ENCODE results near the gene CTCF. TPM values are rescaled to one million over a fixed set of nuclear protein-coding genes. Genes with fewer than 3 reads are reported as not detected.

Gene CTCF
- total RNA-seq, 2 donors from 2014 or later, result 24.5 to 31.6 TPM

- no peaks in the 10 kb centered on the region for H3K27me3 ChIP-seq
- peak overlapping the region; percentile 82 to 88 for H3K4me3 ChIP-seq
- no peaks in the 10 kb centered on the region for H3K36me3 ChIP-seq
- H3K27ac ChIP-seq, result peak overlapping the region; percentile 95 to 97
- no peak for TF ChIP-seq CTCF (IDR thresholded peaks at IDR 0.05)
- H3K4me1 ChIP-seq, result peaks cover 0 to 32% of the 10 kb centered on the region in 2 donors
- H3K9me3 ChIP-seq, result no peaks in the 10 kb centered on the region
- DNase-seq (ENCODE audit: low spot score), result no peak
Measured at GRCh38 chr16:67661101-67661761, 98.9 kb downstream of the CTCF start.

DNA sequence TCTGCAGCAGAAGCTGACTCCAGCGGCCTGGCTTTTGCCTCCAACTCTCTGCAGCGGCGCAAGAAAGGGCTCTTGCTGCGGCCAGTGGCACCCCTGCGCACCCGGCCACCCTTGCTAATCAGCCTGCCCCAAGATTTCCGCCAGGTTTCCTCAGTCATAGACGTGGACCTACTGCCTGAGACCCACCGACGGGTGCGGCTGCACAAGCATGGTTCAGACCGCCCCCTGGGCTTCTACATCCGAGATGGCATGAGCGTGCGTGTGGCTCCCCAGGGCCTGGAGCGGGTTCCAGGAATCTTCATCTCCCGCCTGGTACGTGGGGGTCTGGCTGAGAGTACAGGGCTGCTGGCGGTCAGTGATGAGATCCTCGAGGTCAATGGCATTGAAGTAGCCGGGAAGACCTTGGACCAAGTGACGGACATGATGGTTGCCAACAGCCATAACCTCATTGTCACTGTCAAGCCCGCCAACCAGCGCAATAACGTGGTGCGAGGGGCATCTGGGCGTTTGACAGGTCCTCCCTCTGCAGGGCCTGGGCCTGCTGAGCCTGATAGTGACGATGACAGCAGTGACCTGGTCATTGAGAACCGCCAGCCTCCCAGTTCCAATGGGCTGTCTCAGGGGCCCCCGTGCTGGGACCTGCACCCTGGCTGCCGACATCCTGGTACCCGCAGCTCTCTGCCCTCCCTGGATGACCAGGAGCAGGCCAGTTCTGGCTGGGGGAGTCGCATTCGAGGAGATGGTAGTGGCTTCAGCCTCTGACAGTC, 99.7 kb downstream of the CTCF start:
- Histone ChIP-seq H3K9me3 (no peaks in the 10 kb centered on the region), H3K27ac (no peak overlapping the region), H3K27me3 (no peaks in the 10 kb centered on the region), H3K4me1 (peaks cover 0 to 36% of the 10 kb centered on the region in 2 donors), H3K36me3 (no peaks in the 10 kb centered on the region), H3K4me3 (no peak overlapping the region)
- DNase-seq (ENCODE audit: low spot score), result no peak
- TF ChIP-seq CTCF (IDR thresholded peaks at IDR 0.05), result no peak

DNA sequence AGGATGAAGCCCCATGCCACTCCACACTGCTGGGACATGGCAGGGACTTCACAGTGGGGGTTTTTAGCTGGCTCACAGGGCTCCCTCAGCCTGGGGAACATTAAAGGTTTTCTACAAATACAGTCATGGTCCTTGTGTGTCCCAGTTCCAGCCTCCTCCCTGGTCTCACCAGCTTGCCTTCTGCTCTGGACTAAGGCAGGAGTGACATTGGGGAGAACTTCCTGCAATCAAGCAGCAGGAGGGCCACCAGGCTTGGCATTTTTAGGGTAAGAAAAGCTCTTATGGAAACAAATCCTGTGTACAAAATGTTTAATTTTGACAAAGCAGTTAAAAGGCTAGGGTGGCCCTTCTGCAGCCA, 100.3 kb downstream of the CTCF start:
- no peak overlapping the region for H3K4me3 ChIP-seq
- H3K27ac ChIP-seq, result no peak overlapping the region
- H3K27me3 ChIP-seq, result no peaks in the 10 kb centered on the region
- TF ChIP-seq CTCF (IDR thresholded peaks at IDR 0.05), result no peak
- H3K36me3 ChIP-seq, result no peaks in the 10 kb centered on the region
- H3K9me3 ChIP-seq, result no peaks in the 10 kb centered on the region
- DNase-seq (ENCODE audit: low spot score), result no peak
- peaks cover 0 to 42% of the 10 kb centered on the region in 2 donors for H3K4me1 ChIP-seq

GRCh38 chr16:67663151-67663876, 101.0 kb downstream of the CTCF start:
- H3K4me3 ChIP-seq, result no peak overlapping the region
- no peak overlapping the region for H3K27ac ChIP-seq
- H3K27me3 ChIP-seq, result no peaks in the 10 kb centered on the region
- DNase-seq (ENCODE audit: low spot score), result no peak
- peaks cover 0 to 48% of the 10 kb centered on the region in 2 donors for H3K4me1 ChIP-seq
- no peaks in the 10 kb centered on the region for H3K9me3 ChIP-seq
- no peak for TF ChIP-seq CTCF (IDR thresholded peaks at IDR 0.05)
- no peaks in the 10 kb centered on the region for H3K36me3 ChIP-seq

DNA sequence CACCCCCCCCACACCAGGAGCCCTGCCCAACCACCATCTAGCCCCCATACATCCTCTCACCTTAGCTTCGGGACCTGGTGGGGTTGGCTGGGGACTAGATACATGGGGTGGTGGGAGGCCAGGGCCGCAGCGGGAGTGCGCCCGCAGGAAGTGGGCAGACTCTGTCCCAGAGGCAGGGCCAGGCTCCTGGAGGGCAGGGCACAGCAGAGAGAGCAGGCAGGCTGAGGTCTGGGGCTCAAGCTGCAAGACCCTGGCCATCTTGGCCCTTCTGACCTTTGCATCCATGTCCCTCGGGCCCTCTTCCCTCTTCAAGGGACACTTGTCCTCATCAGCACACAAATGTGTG, 101.5 kb downstream of the CTCF start:
- no peak for TF ChIP-seq CTCF (IDR thresholded peaks at IDR 0.05)
- H3K4me1 ChIP-seq, result peaks cover 0 to 45% of the 10 kb centered on the region in 2 donors
- no peaks in the 10 kb centered on the region for H3K27me3 ChIP-seq
- no peak for DNase-seq (ENCODE audit: low spot score)
- no peak overlapping the region for H3K4me3 ChIP-seq
- no peaks in the 10 kb centered on the region for H3K9me3 ChIP-seq
- H3K36me3 ChIP-seq, result no peaks in the 10 kb centered on the region
- no peak overlapping the region for H3K27ac ChIP-seq

All from right atrium auricular region (tissue), 2 donors.